Fibroblast of pulmonary artery (primary cell): ENCODE data around the gene LAG3.

ENCODE experiments used
- DNase-seq: peaks from one replicate; pipeline ENCODE4 v3.0.0-alpha.2; 2010; ENCODE audit warnings: low read depth
- H3K4me3 ChIP-seq: replicated peaks from 2 replicates; pipeline ENCODE4 v1.5.1; 2011; ENCODE audit warnings: low read depth, mild to moderate bottlenecking, control low read depth, low read length, moderate library complexity
- CTCF ChIP-seq: IDR thresholded peaks from 2 replicates; pipeline ENCODE4 v1.5.1; 2011; ENCODE audit warnings: mild to moderate bottlenecking, control low read depth, low read length, inconsistent platforms; ENCODE audit errors: missing control alignments

LAG3 gene

GRCh38 chr12:6799147-6799546 lies 26.8 kb downstream of the LAG3 start:
- H3K4me3 ChIP-seq = no peak overlapping the region
- no peak for TF ChIP-seq CTCF
- no peak for DNase-seq

GRCh38 chr12:6807170-6807569 lies 34.9 kb downstream of the LAG3 start:
- DNase-seq = no peak
- TF ChIP-seq CTCF = no peak
- no peak overlapping the region for H3K4me3 ChIP-seq

- no peak for DNase-seq
- no peak overlapping the region for H3K4me3 ChIP-seq
- no peak for TF ChIP-seq CTCF
Measured at GRCh38 chr12:6809056-6809455, 36.7 kb downstream of the LAG3 start.

- no peak overlapping the region for H3K4me3 ChIP-seq
- no peak for TF ChIP-seq CTCF
- no peak for DNase-seq
Measured at GRCh38 chr12:6810758-6811157, 38.4 kb downstream of the LAG3 start.

GRCh38 chr12:6813363-6813762 lies 41.0 kb downstream of the LAG3 start:
- H3K4me3 ChIP-seq = no peak overlapping the region
- no peak for TF ChIP-seq CTCF
- DNase-seq = no peak

- no peak for DNase-seq
- no peak for TF ChIP-seq CTCF
- H3K4me3 ChIP-seq = no peak overlapping the region
Measured at GRCh38 chr12:6816598-6816997, 44.3 kb downstream of the LAG3 start.

- H3K4me3 ChIP-seq = no peak overlapping the region
- DNase-seq = no peak
- TF ChIP-seq CTCF = no peak
Measured at GRCh38 chr12:6817098-6817497, 44.8 kb downstream of the LAG3 start.
